ENCODE data around the gene APOB.

The APOB gene

GRCh38 chr2:20972792-20973565 is 70.9 kb downstream of the APOB start:
- TF ChIP-seq CTCF (IDR thresholded peaks at IDR 0.05; ENCODE audit: extremely low read depth, missing control alignments): no peak

GRCh38 chr2:20972110-20972509 is 71.8 kb downstream of the APOB start:
- TF ChIP-seq CTCF (IDR thresholded peaks at IDR 0.05; ENCODE audit: extremely low read depth, missing control alignments): no peak
- no peak for DNase-seq (ENCODE audit: low spot score)

More at GRCh38 chr2:20972792-20973565, 70.9 kb downstream of the APOB start:
- DNase-seq (ENCODE audit: low spot score): no peak

- DNase-seq (ENCODE audit: low spot score): no peak
- no peak for TF ChIP-seq CTCF (IDR thresholded peaks at IDR 0.05; ENCODE audit: extremely low read depth, missing control alignments)
These were observed 73.8 kb downstream of the APOB start for GRCh38 chr2:20970068-20970467.

- TF ChIP-seq CTCF (IDR thresholded peaks at IDR 0.05; ENCODE audit: extremely low read depth, missing control alignments): no peak
- no peak for DNase-seq (ENCODE audit: low spot score)
These were observed 77.7 kb downstream of the APOB start for GRCh38 chr2:20966061-20966595.

- no peak for TF ChIP-seq CTCF (IDR thresholded peaks at IDR 0.05; ENCODE audit: extremely low read depth, missing control alignments)
- no peak for DNase-seq (ENCODE audit: low spot score)
These were observed 78.7 kb downstream of the APOB start for GRCh38 chr2:20965221-20965620.

- DNase-seq (ENCODE audit: low spot score): no peak
- no peak for TF ChIP-seq CTCF (IDR thresholded peaks at IDR 0.05; ENCODE audit: extremely low read depth, missing control alignments)
These were observed 80.0 kb downstream of the APOB start for GRCh38 chr2:20963867-20964266.

- TF ChIP-seq CTCF (IDR thresholded peaks at IDR 0.05; ENCODE audit: extremely low read depth, missing control alignments): peak; percentile 92
- peak; percentile 76 for DNase-seq (ENCODE audit: low spot score)
These were observed 80.8 kb downstream of the APOB start for GRCh38 chr2:20962939-20963557.
